RPMI7951 (cell line): ENCODE measurements around the gene ACCSL. TPM values are rescaled to one million over a fixed set of nuclear protein-coding genes. Genes with fewer than 3 reads are reported as not detected.
A peak's percentile ranks its signal among the peaks of the same experiment; 100 is the strongest.

ENCODE experiments used
- DNase-seq: peaks from one replicate; pipeline ENCODE4 v3.0.0-alpha.2; 2012; ENCODE audit warnings: low read depth
- total RNA-seq: library from RNA; depleted of rRNA; stranded (reverse); fragments of >200 nt; shearing (Covaris generic); gene quantifications from 2 replicates; pipeline ENCODE4 v1.2.3, GENCODE V29; 2014

The ACCSL gene
- total RNA-seq, 1 experiment from 2014 or later, result not detected

GRCh38 chr11:44058275-44058674 lies 10.5 kb downstream of the ACCSL start:
- DNase-seq, result no peak

GRCh38 chr11:44065161-44065661 lies 17.4 kb downstream of the ACCSL start:
- DNase-seq, result no peak

- peak; percentile 84 for DNase-seq
Observed at GRCh38 chr11:44065841-44066731, 18.3 kb downstream of the ACCSL start, which contains the start of gene ACCS. TSS of gene ACCS (plus strand) at chr11:44066270. CDS start at chr11:44067628, 1,358 bp downstream.

GRCh38 chr11:44066732-44067141 lies 19.0 kb downstream of the ACCSL start:
- DNase-seq, result peak; percentile 69

GRCh38 chr11:44067266-44067665 lies 19.5 kb downstream of the ACCSL start:
- DNase-seq, result no peak

GRCh38 chr11:44068180-44068579 lies 20.4 kb downstream of the ACCSL start:
- DNase-seq, result no peak

- no peak for DNase-seq
Observed at GRCh38 chr11:44071157-44071556, 23.4 kb downstream of the ACCSL start.

GRCh38 chr11:44072757-44073658 lies 25.2 kb downstream of the ACCSL start:
- DNase-seq, result no peak

- DNase-seq, result no peak
Observed at GRCh38 chr11:44078794-44079193, 31.0 kb downstream of the ACCSL start.

GRCh38 chr11:44079376-44079775 lies 31.6 kb downstream of the ACCSL start:
- no peak for DNase-seq

GRCh38 chr11:44080951-44081350 lies 33.2 kb downstream of the ACCSL start:
- no peak for DNase-seq

- DNase-seq, result no peak
Observed at GRCh38 chr11:44082645-44083044, 34.9 kb downstream of the ACCSL start.

GRCh38 chr11:44083433-44083832 lies 35.7 kb downstream of the ACCSL start:
- no peak for DNase-seq

GRCh38 chr11:44083906-44084305 lies 36.1 kb downstream of the ACCSL start:
- DNase-seq, result no peak

GRCh38 chr11:44085330-44085729 lies 37.5 kb downstream of the ACCSL start:
- DNase-seq, result no peak

GRCh38 chr11:44088377-44088776 lies 40.6 kb downstream of the ACCSL start:
- no peak for DNase-seq

GRCh38 chr11:44088871-44089270 lies 41.1 kb downstream of the ACCSL start:
- DNase-seq, result no peak

GRCh38 chr11:44090539-44090938 lies 42.8 kb downstream of the ACCSL start:
- no peak for DNase-seq

GRCh38 chr11:44094260-44094868 lies 46.6 kb downstream of the ACCSL start:
- peak; percentile 74 for DNase-seq

- peak; percentile 70 for DNase-seq
Observed at GRCh38 chr11:44095506-44096359, 48.0 kb downstream of the ACCSL start, which contains the start of gene EXT2. TSS of gene EXT2 (plus strand) at chr11:44095678. CDS start at chr11:44107713, 12,035 bp downstream.
